Effector memory CD4-positive, alpha-beta T cell (primary cell): ENCODE results near the gene B4GALNT3.
"Not testable (repeated sequence)": the region's sequence is repeated elsewhere in the genome, so short reads cannot be mapped to it uniquely, and the experiment has no call there.

Experiments used
- DNase-seq, 3 donors: peaks; one replicate each; pipeline ENCODE4 v3.0.0-alpha.2; 2020
- H3K27ac ChIP-seq: 2 replicates; pipeline ENCODE4 v1.7.0; 2013; ENCODE audit warnings: mild to moderate bottlenecking, low read length, moderate library complexity; ENCODE audit not compliant: insufficient read depth, poor library complexity, severe bottlenecking
- H3K27me3 ChIP-seq: replicated peaks from 2 replicates; pipeline ENCODE4 v1.7.0; 2013; ENCODE audit warnings: mild to moderate bottlenecking, low read length; ENCODE audit not compliant: insufficient read depth, control insufficient read depth, poor library complexity, severe bottlenecking
- H3K36me3 ChIP-seq: 2 replicates; pipeline ENCODE4 v1.7.0; 2013; ENCODE audit warnings: mild to moderate bottlenecking, low read length, moderate library complexity; ENCODE audit not compliant: control insufficient read depth, insufficient read depth
- H3K4me1 ChIP-seq: 2 replicates; pipeline ENCODE4 v1.7.0; 2013; ENCODE audit warnings: low read length, mild to moderate bottlenecking; ENCODE audit not compliant: control insufficient read depth, insufficient read depth, poor library complexity, severe bottlenecking
- H3K4me3 ChIP-seq: 2 replicates; pipeline ENCODE4 v1.7.0; 2013; ENCODE audit warnings: low read length, low read depth, mild to moderate bottlenecking; ENCODE audit not compliant: insufficient read depth, poor library complexity, severe bottlenecking
- H3K9me3 ChIP-seq: 2 replicates; pipeline ENCODE4 v1.7.0; 2013; ENCODE audit warnings: mild to moderate bottlenecking, low read length, moderate library complexity; ENCODE audit not compliant: control insufficient read depth

Gene B4GALNT3

DNA sequence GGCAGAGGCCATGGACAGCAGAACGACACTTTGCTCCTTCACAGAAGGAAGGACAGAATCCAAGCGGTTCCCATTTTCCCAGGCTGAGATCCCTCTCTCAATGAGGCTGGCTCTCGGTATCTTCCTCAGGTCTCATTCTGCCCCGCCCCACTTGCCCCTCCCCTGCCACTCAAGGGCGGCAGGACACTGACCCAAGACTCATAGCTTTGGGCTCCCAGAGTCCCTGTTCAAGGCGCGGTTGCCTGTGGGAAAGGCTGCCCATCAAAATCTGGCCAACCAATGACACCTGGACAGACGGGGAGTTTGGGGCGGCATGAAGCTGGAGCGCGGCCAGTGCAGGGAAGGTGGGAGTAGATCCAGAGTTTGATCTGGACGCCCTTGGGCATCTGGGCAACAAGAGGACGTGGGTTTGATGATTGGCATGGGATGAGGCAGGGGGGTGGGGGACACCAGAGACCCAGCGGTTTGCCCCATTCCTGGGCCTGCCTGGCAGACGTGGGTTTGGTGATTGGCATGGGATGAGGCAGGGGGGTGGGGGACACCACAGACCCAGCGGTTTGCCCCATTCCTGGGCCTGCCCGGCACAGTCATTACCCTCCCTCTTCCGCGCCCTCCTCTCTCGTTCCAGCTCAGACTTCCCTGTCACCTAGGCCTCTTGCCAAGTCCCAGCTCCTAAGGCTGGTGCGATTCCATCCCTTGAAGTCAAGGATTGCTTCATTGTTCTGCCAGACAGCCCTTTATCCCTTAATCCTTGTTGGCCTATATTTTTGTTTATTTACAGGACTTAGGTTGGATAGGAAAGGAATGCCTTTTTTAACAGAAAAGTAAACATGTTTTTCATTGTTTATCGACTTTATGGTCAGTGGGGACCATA is 111.4 kb downstream of the B4GALNT3 start:
- Histone ChIP-seq H3K9me3 (no peaks in the 10 kb centered on the region), H3K27me3 (no peaks in the 10 kb centered on the region), H3K4me1 (peaks cover 18% of the 10 kb centered on the region), H3K4me3 (no peak overlapping the region), H3K36me3 (no peaks in the 10 kb centered on the region), H3K27ac (no peak overlapping the region)
- DNase-seq, result no peak

DNA sequence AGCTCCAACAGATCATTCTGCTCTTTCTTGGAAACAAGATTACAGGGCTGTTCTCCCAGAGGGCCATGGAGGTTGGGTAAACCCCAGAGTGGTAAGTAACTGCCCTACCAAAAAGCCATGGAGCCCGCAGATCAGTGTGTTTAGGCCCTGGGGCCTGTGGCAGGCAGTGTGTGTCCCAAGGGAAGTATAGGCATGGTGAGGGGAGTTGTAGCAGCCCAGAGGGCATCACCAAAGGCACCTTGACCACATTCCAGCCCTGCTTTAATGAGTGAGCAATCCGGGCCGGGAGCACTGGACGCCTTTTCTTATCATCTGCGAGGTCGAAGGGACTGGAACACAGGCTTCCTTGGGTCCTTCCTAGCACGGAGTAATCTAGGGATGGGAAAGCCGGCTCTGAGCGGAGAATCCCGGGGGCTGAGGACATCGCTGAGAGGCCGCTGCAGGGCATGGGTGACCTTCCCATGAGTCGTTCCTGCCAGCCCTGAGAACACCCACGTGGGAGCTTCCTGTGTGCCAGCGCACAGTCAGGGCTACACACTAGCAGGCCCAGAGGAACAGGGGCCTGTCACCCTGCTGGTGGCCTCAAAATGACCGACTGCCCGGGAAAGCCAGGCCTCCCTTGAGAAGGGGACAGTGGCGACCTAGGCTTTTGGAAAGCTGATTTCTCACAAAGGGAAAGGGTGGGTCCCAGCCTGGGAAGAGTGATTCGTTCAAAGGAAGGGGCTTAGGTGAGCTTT is 112.2 kb downstream of the B4GALNT3 start:
- peaks cover 22% of the 10 kb centered on the region for H3K4me1 ChIP-seq
- H3K9me3 ChIP-seq, result no peaks in the 10 kb centered on the region
- no peaks in the 10 kb centered on the region for H3K27me3 ChIP-seq
- H3K4me3 ChIP-seq, result no peak overlapping the region
- DNase-seq, result no peak
- H3K27ac ChIP-seq, result no peak overlapping the region
- H3K36me3 ChIP-seq, result no peaks in the 10 kb centered on the region

DNA sequence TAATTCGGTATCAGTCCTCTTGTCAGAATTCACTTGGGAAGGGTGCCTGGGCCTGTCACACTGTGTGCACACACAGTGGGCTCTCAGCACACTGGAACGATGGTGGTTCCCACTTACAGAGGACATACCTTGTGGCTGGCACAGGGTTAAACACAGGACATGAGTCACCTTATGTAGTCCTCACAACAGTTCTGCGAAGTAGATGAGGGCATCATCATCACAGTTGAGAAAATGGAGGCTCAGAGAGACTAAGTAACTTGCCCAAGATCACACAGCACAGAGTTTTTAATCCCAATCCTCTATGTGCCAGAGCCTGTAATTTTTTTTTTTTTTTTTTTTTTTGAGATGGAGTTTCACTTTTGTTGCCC is 112.8 kb downstream of the B4GALNT3 start:
- no peaks in the 10 kb centered on the region for H3K9me3 ChIP-seq
- H3K27ac ChIP-seq, result no peak overlapping the region
- no peak overlapping the region for H3K4me3 ChIP-seq
- no peaks in the 10 kb centered on the region for H3K27me3 ChIP-seq
- no peak for DNase-seq
- peaks cover 22% of the 10 kb centered on the region for H3K4me1 ChIP-seq
- no peaks in the 10 kb centered on the region for H3K36me3 ChIP-seq

DNA sequence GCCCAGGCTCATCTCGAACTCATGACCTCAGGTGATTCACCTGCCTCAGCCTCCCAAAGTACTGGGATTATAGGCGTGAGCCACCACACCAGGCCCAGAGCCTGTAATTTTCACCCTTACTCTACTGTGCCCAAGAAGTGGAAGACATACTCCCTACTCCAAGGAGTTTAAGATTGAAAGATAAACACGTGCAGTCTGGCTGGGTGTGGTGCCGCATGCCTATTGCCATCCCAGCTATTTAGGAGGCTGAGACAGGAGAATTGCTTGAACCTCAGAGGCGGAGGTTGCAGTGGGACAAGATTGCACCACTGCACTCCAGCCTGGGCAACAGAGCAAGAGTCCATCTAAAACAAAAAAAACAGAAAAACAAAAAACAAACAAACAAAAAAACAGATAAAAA is 113.5 kb downstream of the B4GALNT3 start:
- no peaks in the 10 kb centered on the region for H3K27me3 ChIP-seq
- DNase-seq, result no peak
- peaks cover 22% of the 10 kb centered on the region for H3K4me1 ChIP-seq
- H3K4me3 ChIP-seq, result no peak overlapping the region
- no peaks in the 10 kb centered on the region for H3K36me3 ChIP-seq
- H3K9me3 ChIP-seq, result no peaks in the 10 kb centered on the region
- no peak overlapping the region for H3K27ac ChIP-seq

DNA sequence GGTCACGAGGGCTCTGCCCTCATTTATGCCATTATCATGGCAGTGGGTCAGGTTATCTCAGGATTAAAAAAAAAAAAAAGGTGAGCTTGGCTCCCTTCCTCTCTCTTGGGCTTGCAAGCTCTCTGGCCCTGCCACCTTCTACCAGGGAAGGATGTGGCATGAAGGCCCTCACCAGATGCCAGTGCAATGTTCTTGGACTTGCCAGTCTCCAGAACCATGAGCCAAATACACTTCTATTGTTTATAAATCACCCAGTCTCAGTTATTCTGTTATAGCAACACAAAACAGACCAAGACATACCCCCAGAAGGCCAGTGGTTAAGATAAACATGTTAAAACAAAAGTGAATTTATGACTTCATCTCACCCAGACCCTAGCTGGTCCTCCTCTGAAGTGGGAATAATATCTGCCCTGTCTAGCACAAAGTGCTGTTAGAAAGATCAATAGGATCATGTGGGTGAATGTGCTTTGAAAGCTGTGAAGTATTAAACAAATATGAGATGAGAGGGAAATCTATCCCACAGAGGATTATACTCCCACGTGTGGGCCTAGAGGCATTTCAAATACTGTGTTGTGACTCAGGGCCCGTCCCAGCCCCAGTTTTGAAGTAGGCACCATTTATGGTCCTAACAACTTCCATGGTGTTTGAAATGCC is 114.9 kb downstream of the B4GALNT3 start:
- no peak for DNase-seq
- Histone ChIP-seq H3K4me3 (no peak overlapping the region), H3K36me3 (no peaks in the 10 kb centered on the region), H3K27me3 (no peaks in the 10 kb centered on the region), H3K27ac (no peak overlapping the region), H3K4me1 (peaks cover 18% of the 10 kb centered on the region), H3K9me3 (no peaks in the 10 kb centered on the region)

DNA sequence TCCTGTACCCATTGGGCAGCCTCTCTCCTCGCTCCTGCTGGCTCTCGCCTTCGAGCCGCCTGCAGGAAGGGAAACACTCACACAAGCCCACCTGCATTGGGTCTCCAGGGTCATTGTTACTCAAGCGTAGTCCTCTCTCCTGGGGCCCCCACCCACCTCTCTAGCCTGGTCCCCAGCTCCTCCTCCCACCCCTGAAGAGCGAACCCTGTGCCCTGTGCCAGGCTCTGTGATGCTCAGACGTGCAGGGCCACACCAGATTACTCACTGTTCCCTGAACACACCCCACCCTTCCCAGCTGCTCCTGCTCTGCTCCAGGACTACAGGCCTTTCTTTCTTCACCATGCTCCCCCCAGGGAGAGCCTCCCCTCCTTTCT is 115.4 kb downstream of the B4GALNT3 start:
- DNase-seq, result no peak
- Histone ChIP-seq H3K36me3 (no peaks in the 10 kb centered on the region), H3K9me3 (no peaks in the 10 kb centered on the region), H3K4me1 (peaks cover 14% of the 10 kb centered on the region), H3K27me3 (no peaks in the 10 kb centered on the region), H3K27ac (no peak overlapping the region), H3K4me3 (no peak overlapping the region)

DNA sequence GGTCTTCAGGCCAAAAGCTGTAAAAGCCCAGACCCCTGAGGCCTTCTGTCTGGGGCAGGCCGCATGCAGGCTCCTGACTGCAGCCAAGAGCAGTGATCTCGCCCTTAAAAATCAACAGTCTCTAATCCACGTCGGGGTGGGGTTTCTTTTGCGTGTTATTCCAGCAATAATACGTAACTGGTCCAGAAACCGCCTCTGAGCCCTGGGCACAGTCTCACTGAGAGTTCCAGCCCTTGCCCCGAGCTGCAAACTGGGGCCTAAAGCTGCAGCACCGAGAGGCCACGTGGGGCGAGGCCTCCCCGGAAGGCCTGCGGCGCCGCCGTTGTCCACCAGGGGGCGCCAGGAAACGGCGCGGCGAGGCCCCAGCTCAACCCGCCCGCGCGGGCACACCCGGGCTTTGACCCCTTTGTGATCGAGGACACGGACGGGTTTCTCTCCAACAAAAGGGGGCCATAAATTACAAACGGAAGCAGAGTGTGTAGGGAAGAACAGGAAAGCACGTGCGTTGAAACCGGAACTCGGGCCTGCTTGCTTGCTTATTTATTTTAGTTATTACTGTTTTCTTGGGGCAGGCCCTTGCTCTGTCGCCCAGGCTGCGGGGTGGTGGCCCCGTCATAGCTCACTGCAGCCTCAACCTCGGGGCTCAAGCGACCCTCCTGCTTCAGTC is 116.3 kb downstream of the B4GALNT3 start:
- Histone ChIP-seq H3K4me3 (peak overlapping the region; percentile 39), H3K27me3 (no peaks in the 10 kb centered on the region), H3K9me3 (no peaks in the 10 kb centered on the region), H3K36me3 (no peaks in the 10 kb centered on the region), H3K27ac (peak overlapping the region; percentile 23), H3K4me1 (peaks cover 11% of the 10 kb centered on the region)
- peak; percentile 66 to 72 (median 68) for DNase-seq

DNA sequence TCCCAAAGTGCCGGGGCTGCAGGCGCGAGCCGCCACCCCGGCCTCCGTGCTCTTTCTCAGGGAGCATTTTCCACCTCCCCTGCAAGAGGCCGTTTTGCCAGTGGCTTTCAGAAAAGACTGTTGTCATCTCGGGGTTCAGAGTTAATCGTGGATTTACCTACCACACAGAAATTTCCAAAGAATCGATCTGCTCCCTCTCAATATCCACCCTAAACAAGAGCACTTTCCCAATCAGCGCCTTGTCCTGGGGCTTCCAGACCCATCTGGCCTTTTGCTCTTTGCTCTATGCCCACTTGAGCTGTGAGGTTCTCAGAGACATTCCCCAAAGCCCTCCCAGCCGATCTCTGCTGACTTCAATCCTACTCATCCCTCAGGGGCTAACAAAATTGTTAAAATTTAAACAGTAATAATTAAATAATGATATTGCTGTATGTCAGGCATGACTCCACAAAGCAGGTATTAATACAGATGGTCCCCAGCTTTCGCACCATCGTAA is 116.9 kb downstream of the B4GALNT3 start:
- Histone ChIP-seq H3K4me1 (peaks cover 11% of the 10 kb centered on the region), H3K27ac (no peak overlapping the region), H3K36me3 (no peaks in the 10 kb centered on the region), H3K4me3 (peak overlapping the region; percentile 39), H3K9me3 (no peaks in the 10 kb centered on the region), H3K27me3 (no peaks in the 10 kb centered on the region)
- DNase-seq, result no peak

DNA sequence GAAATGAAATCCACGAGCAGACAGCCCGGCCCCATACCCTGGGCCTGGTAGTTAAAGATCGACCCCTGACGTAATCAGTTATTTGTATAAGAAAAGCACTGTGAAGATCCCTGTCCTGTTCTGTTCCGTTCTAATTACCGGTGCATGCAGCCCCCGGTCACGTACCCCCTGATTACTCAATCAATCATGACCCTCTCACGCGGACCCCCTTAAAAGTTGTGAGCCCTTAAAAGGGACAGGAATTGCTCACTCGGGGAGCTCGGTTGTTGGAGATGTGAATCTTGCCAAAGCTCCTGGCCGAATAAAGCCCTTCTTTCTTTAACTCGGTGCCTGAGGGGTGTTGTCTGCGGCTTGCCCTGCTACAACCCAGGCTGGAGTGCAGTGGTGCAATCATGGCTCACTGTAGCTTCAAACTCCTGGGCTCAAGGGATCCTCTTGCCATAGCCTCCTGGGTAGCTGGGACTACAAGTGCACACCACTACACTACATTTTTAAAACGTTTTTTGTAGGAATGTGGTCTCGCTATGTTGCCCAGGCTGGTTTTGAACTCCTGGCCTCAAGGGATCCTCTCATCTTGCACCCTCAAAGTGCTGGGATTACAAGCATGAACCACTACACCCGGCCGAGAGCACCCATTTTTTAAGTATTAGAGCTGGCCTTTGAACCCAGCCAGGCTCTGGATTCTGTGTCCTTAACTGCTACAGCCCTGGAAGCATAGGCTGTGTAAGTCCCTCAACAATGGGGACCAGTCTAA is 118.4 kb downstream of the B4GALNT3 start:
- not testable (repeated sequence) for H3K27ac ChIP-seq, DNase-seq, H3K36me3 ChIP-seq, H3K27me3 ChIP-seq, H3K4me3 ChIP-seq, H3K9me3 ChIP-seq
- peaks cover 11% of the 10 kb centered on the region for H3K4me1 ChIP-seq
